Stimulated activated CD8-positive, alpha-beta memory T cell treated with anti-CD3 and anti-CD28 coated beads, Interleukin-4, amount 100 ng/mL, for 24 hours (primary cell): Measurements from ENCODE around the gene WDR90.
A peak's percentile ranks its signal among the peaks of the same experiment; 100 is the strongest.
"Not testable (repeated sequence)": the region's sequence is repeated elsewhere in the genome, so short reads cannot be mapped to it uniquely, and the experiment has no call there.

ENCODE experiments used
- DNase-seq: peaks from one replicate; pipeline ENCODE4 v3.0.0-alpha.2; 2020; ENCODE audit warnings: low read depth

Gene WDR90

DNA sequence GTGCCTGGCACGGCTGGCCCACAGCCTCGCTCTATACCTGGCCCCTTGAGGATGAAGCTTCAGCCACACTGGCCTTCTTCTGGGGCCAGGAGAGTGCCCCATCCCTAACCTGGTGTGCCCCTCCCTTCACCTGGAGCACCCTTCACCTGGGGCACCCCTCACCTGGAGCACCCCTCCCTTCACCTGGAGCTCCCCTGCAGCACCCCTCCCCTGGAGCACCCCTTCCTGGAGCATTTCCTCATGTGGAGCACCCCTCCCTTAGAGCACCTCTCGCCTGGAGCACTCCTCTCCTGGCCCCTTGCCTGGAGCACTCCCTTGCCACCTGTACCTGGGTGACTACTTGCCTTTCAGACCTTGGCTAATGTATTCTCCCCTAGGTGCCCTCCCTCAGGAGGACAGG lies 58.9 kb downstream of the WDR90 start:
- no peak for DNase-seq

- DNase-seq = no peak
Measured at GRCh38 chr16:708959-709358, 59.8 kb downstream of the WDR90 start.

DNA sequence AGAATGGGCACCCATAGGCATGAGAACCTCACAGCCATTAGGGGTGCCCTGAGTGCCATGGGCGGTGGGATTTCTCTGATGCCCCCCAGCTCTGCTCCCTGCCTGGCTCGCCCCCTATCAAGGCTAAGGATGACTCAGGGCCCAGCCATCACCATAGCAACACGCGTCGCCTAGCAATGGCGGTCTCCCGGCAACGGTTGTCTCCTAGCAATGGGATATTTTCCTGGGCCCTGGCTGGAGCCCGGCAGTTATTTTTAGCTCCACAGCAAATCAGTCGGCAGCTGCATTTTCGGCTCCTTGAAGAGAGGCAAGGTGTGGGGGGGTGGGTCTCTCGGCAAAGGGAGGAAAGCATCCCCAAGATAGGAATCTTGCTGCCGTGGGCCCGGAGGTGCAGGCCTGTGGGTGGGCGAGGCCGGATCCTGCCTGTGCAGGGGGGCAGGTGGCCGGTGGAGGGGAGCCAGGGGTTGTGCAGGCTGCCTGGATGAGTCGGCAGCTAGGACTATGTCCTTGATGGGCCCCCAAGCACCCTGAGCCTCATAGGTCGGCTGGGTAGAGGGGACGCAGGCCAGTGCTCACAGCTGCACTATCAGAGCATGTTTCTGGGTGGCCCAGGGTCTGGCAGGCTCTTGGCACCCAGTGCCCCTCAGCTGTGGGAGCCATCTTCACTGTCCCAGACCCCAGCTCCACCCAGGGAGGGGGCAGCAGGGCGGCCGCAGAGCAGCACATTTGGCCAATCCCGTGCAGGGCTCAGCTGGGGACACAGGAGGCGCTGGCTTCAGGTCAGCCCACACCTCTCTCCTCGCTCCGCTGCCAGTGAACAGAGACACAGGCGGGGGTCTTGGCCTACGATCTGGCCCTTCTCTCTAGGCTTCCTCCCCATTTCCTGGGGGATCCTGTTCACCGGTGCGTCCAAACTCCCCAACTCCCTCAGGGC lies 60.7 kb downstream of the WDR90 start:
- no peak for DNase-seq

- DNase-seq = no peak
Measured at GRCh38 chr16:710500-711075, 61.4 kb downstream of the WDR90 start.

DNA sequence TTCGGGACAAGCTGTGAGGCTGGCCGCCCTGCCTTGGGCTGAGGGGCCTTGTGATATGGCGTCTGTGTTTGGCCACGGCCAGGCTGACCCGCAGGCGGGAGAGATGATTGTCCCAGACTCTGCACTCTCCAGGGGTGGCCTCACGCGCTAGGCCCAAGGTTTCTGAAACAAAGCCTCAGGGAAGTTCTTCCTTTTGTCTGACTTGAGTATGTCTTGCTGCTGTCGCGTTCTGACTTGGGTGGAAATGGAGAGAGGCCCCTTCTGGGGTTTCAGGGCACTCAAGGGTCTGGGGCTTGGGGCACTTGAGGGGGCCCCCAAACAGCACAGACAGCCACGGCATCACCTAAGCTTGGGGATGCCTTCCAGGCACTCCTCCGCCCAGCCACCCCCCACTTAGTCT lies 61.9 kb downstream of the WDR90 start:
- DNase-seq = no peak

- peak; percentile 70 for DNase-seq
Measured at GRCh38 chr16:711548-712320, 62.6 kb downstream of the WDR90 start.

GRCh38 chr16:712740-713250 lies 63.6 kb downstream of the WDR90 start:
- not testable (repeated sequence) for DNase-seq

GRCh38 chr16:714079-714478 lies 64.9 kb downstream of the WDR90 start:
- no peak for DNase-seq

DNA sequence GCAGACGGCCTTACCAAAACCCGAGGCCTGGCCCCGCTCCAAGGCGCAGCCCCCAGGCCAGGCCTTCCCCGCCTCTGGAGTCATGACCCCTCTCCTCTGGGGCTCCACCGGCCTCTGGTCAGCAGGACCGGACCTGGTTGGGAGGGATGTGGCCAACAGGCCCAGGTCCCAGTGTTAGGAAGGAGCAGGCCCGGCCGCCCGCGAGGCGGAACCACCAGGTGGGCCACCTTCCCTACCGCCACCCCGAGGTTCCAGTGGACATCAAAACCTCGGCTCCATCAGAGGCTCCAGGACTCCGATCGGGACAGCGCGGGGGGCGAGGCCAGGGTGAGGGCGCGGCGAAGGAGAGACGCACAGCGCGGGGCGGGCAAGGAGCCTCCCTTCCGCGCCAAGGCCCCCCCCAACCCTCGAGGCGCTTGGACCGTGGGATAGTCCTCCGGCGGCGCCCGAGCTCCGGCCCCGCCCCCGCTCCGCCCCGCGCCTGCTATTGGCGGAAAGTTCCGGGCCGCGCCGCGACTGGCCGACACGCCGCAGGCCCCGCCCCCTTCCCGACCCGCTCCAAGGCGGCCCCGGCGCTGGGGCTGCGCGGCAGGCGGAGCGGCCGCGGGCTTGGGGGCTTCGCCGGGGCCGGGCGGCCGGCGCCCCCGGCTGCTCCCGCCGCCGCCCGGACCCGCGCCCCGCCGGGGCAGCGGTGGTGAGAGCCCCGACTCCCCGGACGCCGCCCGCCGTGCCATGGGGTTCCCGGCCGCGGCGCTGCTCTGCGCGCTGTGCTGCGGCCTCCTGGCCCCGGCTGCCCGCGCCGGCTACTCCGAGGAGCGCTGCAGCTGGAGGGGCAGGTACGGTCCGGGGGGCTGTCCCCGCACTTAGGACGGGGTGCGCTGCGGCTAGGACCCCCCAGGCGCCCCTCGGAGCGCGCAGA lies 65.7 kb downstream of the WDR90 start, which contains the start of gene METRN:
Gene METRN (plus strand): TSS at position 561 of the 919 bp plus-strand sequence. CDS start 172 bp downstream, at position 733.
- peak; percentile 90 for DNase-seq

DNA sequence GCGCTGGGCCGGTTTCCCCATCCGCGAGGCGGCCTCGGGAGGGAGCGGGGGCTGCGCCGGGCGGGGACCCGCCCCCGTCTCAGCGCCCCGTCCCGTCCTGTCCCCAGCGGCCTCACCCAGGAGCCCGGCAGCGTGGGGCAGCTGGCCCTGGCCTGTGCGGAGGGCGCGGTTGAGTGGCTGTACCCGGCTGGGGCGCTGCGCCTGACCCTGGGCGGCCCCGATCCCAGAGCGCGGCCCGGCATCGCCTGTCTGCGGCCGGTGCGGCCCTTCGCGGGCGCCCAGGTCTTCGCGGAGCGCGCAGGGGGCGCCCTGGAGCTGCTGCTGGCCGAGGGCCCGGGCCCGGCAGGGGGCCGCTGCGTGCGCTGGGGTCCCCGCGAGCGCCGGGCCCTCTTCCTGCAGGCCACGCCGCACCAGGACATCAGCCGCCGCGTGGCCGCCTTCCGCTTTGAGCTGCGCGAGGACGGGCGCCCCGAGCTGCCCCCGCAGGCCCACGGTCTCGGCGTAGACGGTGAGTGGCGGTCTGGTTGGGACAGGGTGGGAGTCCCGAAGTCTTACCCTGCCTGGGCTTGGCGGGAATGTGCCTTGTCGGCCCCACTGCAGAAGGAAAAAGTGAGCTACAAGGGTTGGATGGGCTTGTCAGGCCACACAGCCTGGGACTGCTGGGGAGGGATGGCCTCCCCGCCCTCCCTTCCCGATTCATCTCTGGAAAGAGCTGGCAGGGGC lies 66.5 kb downstream of the WDR90 start:
- no peak for DNase-seq

DNA sequence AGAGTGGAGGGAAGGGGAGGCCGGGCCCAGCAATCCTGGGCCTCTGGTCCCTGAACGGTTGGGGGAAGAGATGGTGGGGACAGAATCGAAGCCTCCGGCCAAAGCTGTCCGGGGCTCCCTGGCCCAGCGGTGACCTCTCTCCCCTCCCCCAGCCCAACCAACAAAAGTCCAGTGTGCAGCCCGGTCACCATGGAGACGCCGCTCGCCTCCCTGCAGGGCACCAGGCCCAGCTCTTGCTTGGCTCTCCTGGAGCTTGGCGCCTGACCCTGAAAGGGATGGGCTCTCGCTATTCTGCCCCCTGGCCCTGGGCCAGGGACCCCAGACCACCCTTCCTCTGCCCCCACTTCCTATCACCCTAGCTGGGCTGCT lies 67.0 kb downstream of the WDR90 start:
- no peak for DNase-seq

- DNase-seq = no peak
Measured at GRCh38 chr16:716768-717325, 67.7 kb downstream of the WDR90 start.
